Type B pancreatic cell (in vitro differentiated cells): Measurements from ENCODE around the gene MCF2L. TPM values are rescaled to one million over a fixed set of nuclear protein-coding genes. Genes with fewer than 3 reads are reported as not detected.
"Not testable (repeated sequence)": the region's sequence is repeated elsewhere in the genome, so short reads cannot be mapped to it uniquely, and the experiment has no call there.

Experiments used
- DNase-seq: peaks from one replicate; pipeline ENCODE4 v3.0.0; 2021; ENCODE audit warnings: mixed read lengths; ENCODE audit not compliant: unreplicated experiment; ENCODE audit errors: extremely low spot score
- H3K27ac Mint-ChIP-seq: 2 replicates; pipeline ENCODE4 v1.8.0; 2021; ENCODE audit warnings: mild to moderate bottlenecking, mixed read lengths
- H3K27me3 Mint-ChIP-seq: 2 replicates; pipeline ENCODE4 v1.8.0; 2021; ENCODE audit warnings: mixed read lengths
- H3K36me3 Mint-ChIP-seq: 2 replicates; pipeline ENCODE4 v1.8.0; 2021; ENCODE audit warnings: mixed read lengths
- H3K4me1 Mint-ChIP-seq: one replicate; pipeline ENCODE4 v1.8.0; 2021; ENCODE audit warnings: mixed read lengths; ENCODE audit not compliant: unreplicated experiment
- H3K4me3 Mint-ChIP-seq: 2 replicates; pipeline ENCODE4 v1.8.0; 2021; ENCODE audit warnings: mild to moderate bottlenecking, mixed read lengths
- H3K9me3 Mint-ChIP-seq: 2 replicates; pipeline ENCODE4 v1.8.0; 2021; ENCODE audit warnings: mixed read lengths
- total RNA-seq: library from RNA; stranded (reverse); gene quantifications from 2 replicates; pipeline ENCODE4 v1.2.1, GENCODE V29; 2021; ENCODE audit warnings: low replicate concordance
- TF ChIP-seq, protein P1 (sequence below): fragments of 200-600 bp; sonication (generic); conservative IDR thresholded peaks from 2 replicates; pipeline ENCODE4 v1.5.0; 2021; ENCODE audit warnings: antibody characterized with exemption, mild to moderate bottlenecking

MCF2L gene
- total RNA-seq, 1 donor from 2014 or later: 46.9 TPM

- H3K9me3 Mint-ChIP-seq, DNase-seq, H3K27ac Mint-ChIP-seq, H3K27me3 Mint-ChIP-seq, H3K36me3 Mint-ChIP-seq, H3K4me3 Mint-ChIP-seq: not testable (repeated sequence)
- peaks cover 14% of the 10 kb centered on the region for H3K4me1 Mint-ChIP-seq
- TF ChIP-seq, protein P1, sequence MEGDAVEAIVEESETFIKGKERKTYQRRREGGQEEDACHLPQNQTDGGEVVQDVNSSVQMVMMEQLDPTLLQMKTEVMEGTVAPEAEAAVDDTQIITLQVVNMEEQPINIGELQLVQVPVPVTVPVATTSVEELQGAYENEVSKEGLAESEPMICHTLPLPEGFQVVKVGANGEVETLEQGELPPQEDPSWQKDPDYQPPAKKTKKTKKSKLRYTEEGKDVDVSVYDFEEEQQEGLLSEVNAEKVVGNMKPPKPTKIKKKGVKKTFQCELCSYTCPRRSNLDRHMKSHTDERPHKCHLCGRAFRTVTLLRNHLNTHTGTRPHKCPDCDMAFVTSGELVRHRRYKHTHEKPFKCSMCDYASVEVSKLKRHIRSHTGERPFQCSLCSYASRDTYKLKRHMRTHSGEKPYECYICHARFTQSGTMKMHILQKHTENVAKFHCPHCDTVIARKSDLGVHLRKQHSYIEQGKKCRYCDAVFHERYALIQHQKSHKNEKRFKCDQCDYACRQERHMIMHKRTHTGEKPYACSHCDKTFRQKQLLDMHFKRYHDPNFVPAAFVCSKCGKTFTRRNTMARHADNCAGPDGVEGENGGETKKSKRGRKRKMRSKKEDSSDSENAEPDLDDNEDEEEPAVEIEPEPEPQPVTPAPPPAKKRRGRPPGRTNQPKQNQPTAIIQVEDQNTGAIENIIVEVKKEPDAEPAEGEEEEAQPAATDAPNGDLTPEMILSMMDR: peak; percentile 45
These were observed 27.2 kb upstream of the MCF2L start for GRCh38 chr13:112941765-112942164.

DNA sequence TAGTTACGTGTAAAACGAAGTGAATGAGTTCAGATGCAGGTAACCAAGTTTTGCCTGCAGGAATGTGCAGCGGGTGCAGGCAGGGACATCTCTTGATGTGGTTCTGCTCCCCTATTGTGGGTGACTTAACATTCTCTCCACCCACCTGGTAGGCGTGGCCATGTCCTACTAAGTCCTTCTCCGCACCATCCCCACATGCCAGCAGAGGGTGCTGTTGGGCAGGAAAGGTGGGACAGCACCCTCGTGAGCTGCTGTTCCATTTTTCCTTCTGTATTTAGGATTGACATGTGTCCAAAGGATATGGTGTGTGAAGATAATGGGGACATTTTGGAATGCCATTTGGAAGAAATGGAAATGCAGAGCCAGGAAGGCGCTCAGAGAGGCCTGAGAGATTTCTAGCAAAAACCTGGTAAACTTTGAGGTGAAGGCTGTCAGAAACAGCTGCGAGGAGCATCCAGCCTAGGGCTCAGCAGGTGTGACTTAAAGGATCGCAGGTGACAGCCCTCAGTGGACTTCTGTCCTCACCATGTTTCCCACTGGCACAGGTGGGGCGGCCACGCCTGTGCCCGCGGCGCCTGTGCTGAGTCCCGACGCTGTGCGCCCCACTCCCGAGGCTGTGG lies 26.2 kb upstream of the MCF2L start:
- peaks cover 6% of the 10 kb centered on the region for H3K27me3 Mint-ChIP-seq
- DNase-seq: peak; percentile 95
- peaks cover 14% of the 10 kb centered on the region for H3K4me1 Mint-ChIP-seq
- no peaks in the 10 kb centered on the region for H3K36me3 Mint-ChIP-seq
- peak overlapping the region; percentile 97 for H3K4me3 Mint-ChIP-seq
- TF ChIP-seq, protein P1: peak; percentile 98
- peak overlapping the region; percentile 86 for H3K27ac Mint-ChIP-seq
- no peaks in the 10 kb centered on the region for H3K9me3 Mint-ChIP-seq

GRCh38 chr13:112943309-112944125 lies 25.5 kb upstream of the MCF2L start:
- Mint-ChIP-seq H3K36me3 (no peaks in the 10 kb centered on the region), H3K27me3 (peaks cover 6% of the 10 kb centered on the region), H3K4me1 (peaks cover 14% of the 10 kb centered on the region), H3K27ac (no peak overlapping the region), H3K4me3 (peak overlapping the region; percentile 87), H3K9me3 (no peaks in the 10 kb centered on the region)
- TF ChIP-seq, protein P1: no peak
- peak; percentile 75 for DNase-seq

- Mint-ChIP-seq H3K4me1 (peaks cover 18% of the 10 kb centered on the region), H3K27me3 (peaks cover 7% of the 10 kb centered on the region), H3K36me3 (no peaks in the 10 kb centered on the region), H3K4me3 (no peak overlapping the region), H3K9me3 (no peaks in the 10 kb centered on the region), H3K27ac (no peak overlapping the region)
- TF ChIP-seq, protein P1: no peak
- DNase-seq: peak; percentile 44
These were observed 21.2 kb upstream of the MCF2L start for GRCh38 chr13:112947796-112948195.

DNA sequence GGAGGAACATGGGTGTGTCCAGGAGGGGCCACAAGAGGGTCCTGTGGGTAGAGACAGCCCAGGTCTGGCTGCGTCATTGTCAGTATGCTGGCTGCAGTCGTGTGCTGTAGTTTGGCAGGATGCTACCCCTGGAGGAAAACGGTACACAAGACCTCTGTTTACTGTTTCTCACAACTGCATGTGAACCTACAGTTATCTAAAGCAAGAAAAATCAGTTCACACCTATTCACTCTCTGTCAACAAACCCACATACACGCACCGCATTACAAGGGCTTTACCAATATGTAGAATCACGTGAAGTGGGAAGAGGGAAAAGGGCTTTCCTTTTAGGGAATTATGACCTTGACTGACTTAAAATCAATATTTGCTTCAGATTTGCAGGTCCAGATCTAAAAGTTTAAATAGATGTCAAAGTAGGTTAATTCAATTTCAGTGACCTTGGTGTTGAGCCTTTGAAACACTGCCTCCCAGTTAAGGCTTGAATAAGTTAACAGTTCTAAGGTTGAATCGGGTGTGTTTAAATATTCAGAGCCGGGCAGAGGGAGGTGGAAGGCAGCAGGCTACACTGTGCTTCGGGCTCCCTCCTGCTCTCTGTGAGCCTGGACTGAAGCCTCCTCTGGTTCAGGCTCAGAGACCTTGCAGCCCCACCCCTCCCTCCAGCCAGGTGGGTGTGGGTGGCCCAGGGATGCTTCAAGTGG lies 17.2 kb upstream of the MCF2L start:
- H3K4me3 Mint-ChIP-seq: no peak overlapping the region
- H3K4me1 Mint-ChIP-seq: peaks cover 24% of the 10 kb centered on the region
- peaks cover 4% of the 10 kb centered on the region for H3K27me3 Mint-ChIP-seq
- no peak for DNase-seq
- H3K9me3 Mint-ChIP-seq: no peaks in the 10 kb centered on the region
- TF ChIP-seq, protein P1: no peak
- H3K36me3 Mint-ChIP-seq: no peaks in the 10 kb centered on the region
- no peak overlapping the region for H3K27ac Mint-ChIP-seq
